GM19238 (cell line): ENCODE data around the gene SMC4.

ENCODE experiments used
- DNase-seq: peaks from one replicate; pipeline ENCODE4 v3.0.0; 2011; ENCODE audit warnings: low spot score; ENCODE audit not compliant: insufficient read length

Gene SMC4

GRCh38 chr3:160475884-160476283, 76.4 kb downstream of the SMC4 start:
- no peak for DNase-seq

- no peak for DNase-seq
These were observed 78.3 kb downstream of the SMC4 start for GRCh38 chr3:160477750-160478149.

GRCh38 chr3:160478338-160478737, 78.9 kb downstream of the SMC4 start:
- DNase-seq = no peak

GRCh38 chr3:160479376-160479775, 79.9 kb downstream of the SMC4 start:
- DNase-seq = no peak

GRCh38 chr3:160480931-160481330, 81.5 kb downstream of the SMC4 start:
- DNase-seq = no peak

- no peak for DNase-seq
These were observed 82.4 kb downstream of the SMC4 start for GRCh38 chr3:160481856-160482255.

GRCh38 chr3:160482796-160483195, 83.3 kb downstream of the SMC4 start:
- DNase-seq = no peak
